HL-60 (cell line): ENCODE measurements around the gene SP8.

Source experiments
- DNase-seq, 2 experiments: peaks; one replicate each; pipeline ENCODE4 v3.0.0-alpha.2; 2010 to 2020; ENCODE audit warnings: low read depth in 1 of 2, low spot score in 1 of 2
- H3K27ac ChIP-seq: fragments of 250-450 bp; sonication (Bioruptor Pico); replicated peaks from 2 replicates; pipeline ENCODE4 v1.5.1; 2020; ENCODE audit warnings: mild to moderate bottlenecking, moderate library complexity
- H3K27me3 ChIP-seq: fragments of 250-450 bp; sonication (Bioruptor Pico); 2 replicates; pipeline ENCODE4 v1.5.1; 2021; ENCODE audit warnings: mild to moderate bottlenecking, moderate library complexity; ENCODE audit not compliant: insufficient read depth, poor library complexity, severe bottlenecking
- H3K4me3 ChIP-seq: replicated peaks from 2 replicates; pipeline ENCODE4 v1.5.1; 2011; ENCODE audit warnings: mild to moderate bottlenecking, control low read depth, low read length; ENCODE audit not compliant: insufficient read depth
- GABPA ChIP-seq: IDR thresholded peaks from 2 replicates; pipeline ENCODE4 v1.6.1; 2012; ENCODE audit warnings: low read depth
- POLR2AphosphoS5 ChIP-seq: IDR thresholded peaks from 2 replicates; pipeline ENCODE4 v1.6.1; 2012; ENCODE audit warnings: low read depth
- SPI1 ChIP-seq: IDR thresholded peaks from 2 replicates; pipeline ENCODE4 v1.6.1; 2012; ENCODE audit warnings: low read depth, mild to moderate bottlenecking, borderline replicate concordance
- TF ChIP-seq, protein P1 (sequence below): IDR thresholded peaks from one replicate; pipeline ENCODE4 v1.5.1; 2011; ENCODE audit warnings: low read length, control low read depth, inconsistent platforms; ENCODE audit not compliant: insufficient read depth
- TF ChIP-seq, protein P2 (sequence below): IDR thresholded peaks from 2 replicates; pipeline ENCODE4 v1.6.1; 2012; ENCODE audit warnings: low read depth; ENCODE audit not compliant: insufficient replicate concordance

The SP8 gene

DNA sequence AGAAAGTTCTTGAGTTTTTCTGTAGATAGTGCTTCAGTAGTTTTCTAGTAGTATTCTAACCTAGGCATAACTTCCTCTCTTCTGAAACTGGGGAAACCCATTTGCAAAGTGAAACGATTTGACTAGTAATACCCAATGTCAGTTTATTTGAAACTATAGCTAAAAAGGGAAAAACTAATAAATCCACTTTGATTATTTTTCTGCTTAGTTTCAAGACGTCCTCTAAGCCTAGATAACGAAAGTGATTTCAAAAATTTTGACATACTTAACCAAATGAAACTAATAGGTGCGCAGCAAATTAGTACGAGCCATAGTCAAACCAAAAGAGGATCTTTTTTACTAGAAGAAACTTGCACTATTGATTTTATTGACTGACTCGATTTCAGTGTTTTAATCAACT is 9.8 kb upstream of the SP8 start:
- no peak overlapping the region for H3K4me3 ChIP-seq
- H3K27me3 ChIP-seq: peaks cover 70% of the 10 kb centered on the region
- H3K27ac ChIP-seq: no peak overlapping the region
- DNase-seq: no peak
- TF ChIP-seq POLR2AphosphoS5 (no peak), GABPA (no peak), SPI1 (no peak)
- TF ChIP-seq, protein P1, sequence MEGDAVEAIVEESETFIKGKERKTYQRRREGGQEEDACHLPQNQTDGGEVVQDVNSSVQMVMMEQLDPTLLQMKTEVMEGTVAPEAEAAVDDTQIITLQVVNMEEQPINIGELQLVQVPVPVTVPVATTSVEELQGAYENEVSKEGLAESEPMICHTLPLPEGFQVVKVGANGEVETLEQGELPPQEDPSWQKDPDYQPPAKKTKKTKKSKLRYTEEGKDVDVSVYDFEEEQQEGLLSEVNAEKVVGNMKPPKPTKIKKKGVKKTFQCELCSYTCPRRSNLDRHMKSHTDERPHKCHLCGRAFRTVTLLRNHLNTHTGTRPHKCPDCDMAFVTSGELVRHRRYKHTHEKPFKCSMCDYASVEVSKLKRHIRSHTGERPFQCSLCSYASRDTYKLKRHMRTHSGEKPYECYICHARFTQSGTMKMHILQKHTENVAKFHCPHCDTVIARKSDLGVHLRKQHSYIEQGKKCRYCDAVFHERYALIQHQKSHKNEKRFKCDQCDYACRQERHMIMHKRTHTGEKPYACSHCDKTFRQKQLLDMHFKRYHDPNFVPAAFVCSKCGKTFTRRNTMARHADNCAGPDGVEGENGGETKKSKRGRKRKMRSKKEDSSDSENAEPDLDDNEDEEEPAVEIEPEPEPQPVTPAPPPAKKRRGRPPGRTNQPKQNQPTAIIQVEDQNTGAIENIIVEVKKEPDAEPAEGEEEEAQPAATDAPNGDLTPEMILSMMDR: no peak
- TF ChIP-seq, protein P2, sequence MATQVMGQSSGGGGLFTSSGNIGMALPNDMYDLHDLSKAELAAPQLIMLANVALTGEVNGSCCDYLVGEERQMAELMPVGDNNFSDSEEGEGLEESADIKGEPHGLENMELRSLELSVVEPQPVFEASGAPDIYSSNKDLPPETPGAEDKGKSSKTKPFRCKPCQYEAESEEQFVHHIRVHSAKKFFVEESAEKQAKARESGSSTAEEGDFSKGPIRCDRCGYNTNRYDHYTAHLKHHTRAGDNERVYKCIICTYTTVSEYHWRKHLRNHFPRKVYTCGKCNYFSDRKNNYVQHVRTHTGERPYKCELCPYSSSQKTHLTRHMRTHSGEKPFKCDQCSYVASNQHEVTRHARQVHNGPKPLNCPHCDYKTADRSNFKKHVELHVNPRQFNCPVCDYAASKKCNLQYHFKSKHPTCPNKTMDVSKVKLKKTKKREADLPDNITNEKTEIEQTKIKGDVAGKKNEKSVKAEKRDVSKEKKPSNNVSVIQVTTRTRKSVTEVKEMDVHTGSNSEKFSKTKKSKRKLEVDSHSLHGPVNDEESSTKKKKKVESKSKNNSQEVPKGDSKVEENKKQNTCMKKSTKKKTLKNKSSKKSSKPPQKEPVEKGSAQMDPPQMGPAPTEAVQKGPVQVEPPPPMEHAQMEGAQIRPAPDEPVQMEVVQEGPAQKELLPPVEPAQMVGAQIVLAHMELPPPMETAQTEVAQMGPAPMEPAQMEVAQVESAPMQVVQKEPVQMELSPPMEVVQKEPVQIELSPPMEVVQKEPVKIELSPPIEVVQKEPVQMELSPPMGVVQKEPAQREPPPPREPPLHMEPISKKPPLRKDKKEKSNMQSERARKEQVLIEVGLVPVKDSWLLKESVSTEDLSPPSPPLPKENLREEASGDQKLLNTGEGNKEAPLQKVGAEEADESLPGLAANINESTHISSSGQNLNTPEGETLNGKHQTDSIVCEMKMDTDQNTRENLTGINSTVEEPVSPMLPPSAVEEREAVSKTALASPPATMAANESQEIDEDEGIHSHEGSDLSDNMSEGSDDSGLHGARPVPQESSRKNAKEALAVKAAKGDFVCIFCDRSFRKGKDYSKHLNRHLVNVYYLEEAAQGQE: no peak

DNA sequence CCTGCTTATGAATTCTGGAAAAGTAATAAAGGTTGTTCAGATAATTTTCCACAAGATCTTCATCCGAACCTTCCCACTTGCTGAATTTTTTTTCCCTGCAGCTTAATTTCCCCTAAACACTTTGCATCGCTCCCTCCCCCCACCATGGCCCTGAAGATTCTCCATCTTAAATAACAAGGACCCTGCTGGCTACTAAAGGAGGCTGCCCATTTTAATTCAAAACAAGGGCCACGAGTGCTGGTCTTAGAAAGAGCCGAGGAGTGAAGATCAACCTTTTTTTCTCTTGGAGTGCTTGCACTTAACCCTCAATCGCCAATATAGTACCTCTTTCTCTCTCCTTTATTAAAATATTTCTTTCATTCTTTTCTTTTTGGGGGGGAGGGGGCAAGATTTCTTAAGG is 9.2 kb upstream of the SP8 start:
- no peak for DNase-seq
- no peak for TF ChIP-seq GABPA
- TF ChIP-seq, protein P2: no peak
- no peak for TF ChIP-seq POLR2AphosphoS5
- TF ChIP-seq SPI1: no peak
- TF ChIP-seq, protein P1: no peak
- Histone ChIP-seq H3K27me3 (peaks cover 70% of the 10 kb centered on the region), H3K4me3 (no peak overlapping the region), H3K27ac (no peak overlapping the region)

DNA sequence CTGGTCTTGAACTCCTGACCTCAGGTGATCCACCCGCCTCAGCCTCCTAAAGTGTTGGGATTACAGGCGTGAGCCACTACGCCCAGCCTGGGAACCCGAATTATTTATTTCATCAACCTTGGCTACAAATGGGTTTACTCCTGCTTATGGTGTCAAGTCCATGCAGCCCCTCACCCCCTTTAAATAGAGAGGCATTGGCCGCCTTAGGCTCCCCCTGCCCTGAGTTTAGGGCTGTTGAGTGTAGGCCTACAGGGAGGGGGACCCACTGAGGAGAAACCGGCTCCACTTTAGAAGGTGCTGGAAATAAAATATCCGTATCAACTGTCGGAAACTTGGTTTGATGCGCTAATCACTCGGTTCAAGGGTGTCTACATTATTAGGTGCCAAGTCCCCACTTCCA is 8.7 kb upstream of the SP8 start:
- Histone ChIP-seq H3K27ac (no peak overlapping the region), H3K27me3 (peaks cover 69% of the 10 kb centered on the region), H3K4me3 (no peak overlapping the region)
- no peak for DNase-seq
- no peak for TF ChIP-seq POLR2AphosphoS5
- no peak for TF ChIP-seq GABPA
- TF ChIP-seq, protein P2: no peak
- TF ChIP-seq, protein P1: no peak
- no peak for TF ChIP-seq SPI1
